ENCODE results near the gene PPP1R13B. TPM values are rescaled to one million over a fixed set of nuclear protein-coding genes. Genes with fewer than 3 reads are reported as not detected.

The PPP1R13B gene
- total and polyA plus RNA-seq, 12 donors: 9.6 to 42.4 (median 22.6) TPM

- Histone ChIP-seq H3K4me3 (no peak overlapping the region), H3K27me3 (no peaks in the 10 kb centered on the region), H3K27ac (no peak overlapping the region), H3K9me3 (replicated peaks in 1 of 3) (no peaks in the 10 kb centered on the region), H3K4me1 (replicated peaks in 1 of 2) (no peaks in the 10 kb centered on the region), H3K36me3 (replicated peaks in 1 of 2) (peaks cover 0 to 15% of the 10 kb centered on the region in 2 donors)
- WGBS, 4 donors: 89 to 91% (median 89%) methylated on average over 5 of the region's 5 CpGs
- TF ChIP-seq CTCF (IDR thresholded peaks at IDR 0.05): peak in 1 of 6 experiments; percentile 15
- TF ChIP-seq POLR2A (IDR thresholded peaks at IDR 0.05): no peak
- intact Hi-C loops (cut with DNase I): no loop called here
- DNase-seq: no peak
These were observed 97.5 kb downstream of the PPP1R13B start for GRCh38 chr14:103749860-103750259.

GRCh38 chr14:103749452-103749851 is 97.9 kb downstream of the PPP1R13B start:
- Histone ChIP-seq H3K9me3 (replicated peaks in 1 of 3) (no peaks in the 10 kb centered on the region), H3K4me1 (replicated peaks in 1 of 2) (no peaks in the 10 kb centered on the region), H3K27me3 (no peaks in the 10 kb centered on the region), H3K36me3 (replicated peaks in 1 of 2) (peaks cover 0 to 15% of the 10 kb centered on the region in 2 donors), H3K4me3 (no peak overlapping the region), H3K27ac (no peak overlapping the region)
- TF ChIP-seq POLR2A (IDR thresholded peaks at IDR 0.05) (no peak), CTCF (IDR thresholded peaks at IDR 0.05) (no peak)
- peak in 1 of 7 donors; percentile 18 for DNase-seq
- intact Hi-C loops (cut with DNase I): no loop called here
- WGBS, 4 donors: 91 to 93% (median 92%) methylated on average over 5 of the region's 5 CpGs

GRCh38 chr14:103748534-103748857 is 98.9 kb downstream of the PPP1R13B start:
- peaks cover 0 to 15% of the 10 kb centered on the region in 2 donors for H3K36me3 ChIP-seq (replicated peaks in 1 of 2)
- H3K27me3 ChIP-seq: no peaks in the 10 kb centered on the region
- DNase-seq: peak in 1 of 7 donors; percentile 51
- TF ChIP-seq CTCF (IDR thresholded peaks at IDR 0.05) (no peak), POLR2A (IDR thresholded peaks at IDR 0.05) (no peak)
- H3K9me3 ChIP-seq (replicated peaks in 1 of 3): no peaks in the 10 kb centered on the region
- intact Hi-C loops (cut with DNase I): no loop called here
- no peaks in the 10 kb centered on the region for H3K4me1 ChIP-seq (replicated peaks in 1 of 2)
- no peak overlapping the region for H3K27ac ChIP-seq
- no peak overlapping the region for H3K4me3 ChIP-seq
- 63 to 86% (median 80%) methylated on average over 3 to 5 of the region's 5 CpGs for WGBS, 4 donors

- DNase-seq: peak in 1 of 7 donors; percentile 45
- H3K4me3 ChIP-seq: no peak overlapping the region
- intact Hi-C loops (cut with DNase I): no loop called here
- no peaks in the 10 kb centered on the region for H3K9me3 ChIP-seq (replicated peaks in 1 of 3)
- no peaks in the 10 kb centered on the region for H3K27me3 ChIP-seq
- H3K27ac ChIP-seq: no peak overlapping the region
- TF ChIP-seq CTCF (IDR thresholded peaks at IDR 0.05) (no peak), POLR2A (IDR thresholded peaks at IDR 0.05) (no peak)
- no peaks in the 10 kb centered on the region for H3K4me1 ChIP-seq (replicated peaks in 1 of 2)
- WGBS, 4 donors: 89 to 96% (median 91%) methylated on average over 9 to 10 of the region's 10 CpGs
- peaks cover 0 to 15% of the 10 kb centered on the region in 2 donors for H3K36me3 ChIP-seq (replicated peaks in 1 of 2)
These were observed 100.7 kb downstream of the PPP1R13B start for GRCh38 chr14:103746701-103747100.

All from adrenal gland (tissue), 12 donors.